ENCODE measurements around the gene HIRA. TPM values are rescaled to one million over a fixed set of nuclear protein-coding genes. Genes with fewer than 3 reads are reported as not detected.

HIRA gene
- total and polyA plus RNA-seq, 4 donors, result 4.1 to 32.5 (median 23.0) TPM

- TF ChIP-seq CTCF (IDR thresholded peaks at IDR 0.05; ENCODE audit: low read depth, low read length, missing input control) (no peak), EGR1 (IDR thresholded peaks at IDR 0.05; ENCODE audit: low read depth in 2 of 2) (no peak), GABPA (IDR thresholded peaks at IDR 0.05 in 1 of 2, conservative IDR thresholded peaks at IDR 0.05 in 1 of 2) (no peak), ZBTB33 (IDR thresholded peaks at IDR 0.05) (no peak)
Measured at GRCh38 chr22:19412478-19412877, 19.1 kb downstream of the HIRA start (continued).

- no peak overlapping the region for H3K27ac ChIP-seq (ENCODE audit: low read depth in 1 of 2, low read length in 2 of 2)
- peaks cover 6 to 32% (median 20%) of the 10 kb centered on the region in 4 donors for H3K36me3 ChIP-seq (ENCODE audit: control insufficient read depth in 4 of 4, insufficient read depth in 3 of 4, low read depth in 1 of 4, low read length in 3 of 4)
- no peak overlapping the region for H3K9ac ChIP-seq (ENCODE audit: low read depth in 1 of 2, low read length in 2 of 2)
- H3K9me3 ChIP-seq (ENCODE audit: control insufficient read depth in 4 of 4, low read length in 3 of 4), result no peaks in the 10 kb centered on the region
- no peak overlapping the region for H3K4me3 ChIP-seq (ENCODE audit: low read depth in 1 of 3, low read length in 3 of 3)
- no peak for DNase-seq (ENCODE audit: low spot score)
- no peak for TF ChIP-seq ATF3 (IDR thresholded peaks at IDR 0.05)
- no peak for TF ChIP-seq REST (IDR thresholded peaks at IDR 0.05)
- TF ChIP-seq NR2F2 (IDR thresholded peaks at IDR 0.05), result no peak
- no peak for TF ChIP-seq MAX (IDR thresholded peaks at IDR 0.05)
- TF ChIP-seq FOXA2 (IDR thresholded peaks at IDR 0.05), result no peak
- TF ChIP-seq RAD21 (IDR thresholded peaks at IDR 0.05), result no peak
- H3K4me1 ChIP-seq (ENCODE audit: control insufficient read depth in 4 of 4, insufficient read depth in 4 of 4, low read length in 3 of 4), result peaks cover 0 to 2% (median 0%) of the 10 kb centered on the region in 4 donors
- no peaks in the 10 kb centered on the region for H3K27me3 ChIP-seq (ENCODE audit: control insufficient read depth in 4 of 4, insufficient read depth in 4 of 4, low read length in 3 of 4)
- 98% methylated on average over 1 of the region's 1 CpG for WGBS
Measured at GRCh38 chr22:19411690-19412045, 19.9 kb downstream of the HIRA start.

- WGBS, result 95% methylated on average over 6 of the region's 6 CpGs
- DNase-seq (ENCODE audit: low spot score), result no peak
Measured at GRCh38 chr22:19410941-19411689, 20.4 kb downstream of the HIRA start.

More at GRCh38 chr22:19410941-19411689, 20.4 kb downstream of the HIRA start:
- TF ChIP-seq YY1 (IDR thresholded peaks at IDR 0.05) (no peak), FOXA1 (IDR thresholded peaks at IDR 0.05) (no peak)
- Histone ChIP-seq H3K4me3 (ENCODE audit: low read depth in 1 of 3, low read length in 3 of 3) (no peak overlapping the region), H3K27me3 (ENCODE audit: control insufficient read depth in 4 of 4, insufficient read depth in 4 of 4, low read length in 3 of 4) (no peaks in the 10 kb centered on the region), H3K9ac (ENCODE audit: low read depth in 1 of 2, low read length in 2 of 2) (no peak overlapping the region), H3K4me1 (ENCODE audit: control insufficient read depth in 4 of 4, insufficient read depth in 4 of 4, low read length in 3 of 4) (no peaks in the 10 kb centered on the region), H3K9me3 (ENCODE audit: control insufficient read depth in 4 of 4, low read length in 3 of 4) (no peaks in the 10 kb centered on the region), H3K36me3 (ENCODE audit: control insufficient read depth in 4 of 4, insufficient read depth in 3 of 4, low read depth in 1 of 4, low read length in 3 of 4) (peaks cover 6 to 37% (median 24%) of the 10 kb centered on the region in 4 donors), H3K27ac (ENCODE audit: low read depth in 1 of 2, low read length in 2 of 2) (no peak overlapping the region)
